Tibial nerve (tissue), 3 donors: ENCODE measurements around the gene WDPCP.

ENCODE experiments used
- POLR2A ChIP-seq, 2 donors: fragments of 450-650 bp; IDR thresholded peaks; one replicate each; pipeline ENCODE4 v1.6.1; 2017; ENCODE audit warnings: antibody characterized with exemption in 2 of 2, mild to moderate bottlenecking in 2 of 2, moderate library complexity in 2 of 2
- TF ChIP-seq, protein P1 (sequence below), 5 experiments: fragments of 200-600 bp in 3 of 5; fragments of 450-650 bp in 2 of 5; sonication (generic) in 3 of 5; IDR thresholded peaks; one replicate each; pipeline ENCODE4 v1.5.1; 2016 to 2019; ENCODE audit warnings: antibody characterized with exemption in 5 of 5, mild to moderate bottlenecking in 3 of 5, moderate library complexity in 2 of 5

DNA sequence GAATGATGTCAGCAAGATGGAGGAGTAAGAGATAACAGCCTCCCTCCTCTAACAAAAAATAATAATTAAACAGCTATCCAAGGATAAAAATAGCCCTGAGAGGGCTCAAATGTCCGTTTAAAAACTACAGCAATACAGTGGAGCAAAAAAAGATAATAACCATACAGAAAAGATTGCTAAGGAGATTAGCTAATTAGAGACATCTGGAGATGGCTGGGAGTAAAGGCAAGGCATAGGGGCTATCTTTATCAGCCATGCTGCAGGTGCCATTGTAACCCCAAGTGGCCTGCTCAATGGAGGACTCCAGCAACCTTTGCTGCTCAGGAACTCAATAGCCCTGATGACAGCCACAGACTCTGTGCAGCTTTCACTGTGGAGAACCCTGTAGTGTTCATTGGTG is 43.2 kb upstream of the WDPCP start:
- TF ChIP-seq POLR2A (IDR thresholded peaks at IDR 0.05) = no peak
- TF ChIP-seq, protein P1, sequence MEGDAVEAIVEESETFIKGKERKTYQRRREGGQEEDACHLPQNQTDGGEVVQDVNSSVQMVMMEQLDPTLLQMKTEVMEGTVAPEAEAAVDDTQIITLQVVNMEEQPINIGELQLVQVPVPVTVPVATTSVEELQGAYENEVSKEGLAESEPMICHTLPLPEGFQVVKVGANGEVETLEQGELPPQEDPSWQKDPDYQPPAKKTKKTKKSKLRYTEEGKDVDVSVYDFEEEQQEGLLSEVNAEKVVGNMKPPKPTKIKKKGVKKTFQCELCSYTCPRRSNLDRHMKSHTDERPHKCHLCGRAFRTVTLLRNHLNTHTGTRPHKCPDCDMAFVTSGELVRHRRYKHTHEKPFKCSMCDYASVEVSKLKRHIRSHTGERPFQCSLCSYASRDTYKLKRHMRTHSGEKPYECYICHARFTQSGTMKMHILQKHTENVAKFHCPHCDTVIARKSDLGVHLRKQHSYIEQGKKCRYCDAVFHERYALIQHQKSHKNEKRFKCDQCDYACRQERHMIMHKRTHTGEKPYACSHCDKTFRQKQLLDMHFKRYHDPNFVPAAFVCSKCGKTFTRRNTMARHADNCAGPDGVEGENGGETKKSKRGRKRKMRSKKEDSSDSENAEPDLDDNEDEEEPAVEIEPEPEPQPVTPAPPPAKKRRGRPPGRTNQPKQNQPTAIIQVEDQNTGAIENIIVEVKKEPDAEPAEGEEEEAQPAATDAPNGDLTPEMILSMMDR (IDR thresholded peaks at IDR 0.05) = no peak
